A673 (cell line): Measurements from ENCODE around the gene SPAG8. TPM values are rescaled to one million over a fixed set of nuclear protein-coding genes. Genes with fewer than 3 reads are reported as not detected.

Experiments used
- Bru-seq: library from RNA; stranded (reverse); fragments of 400-500 nt; gene quantifications from one replicate; lab custom pipeline; 2021; lab: Mats Ljungman, UMichigan
- BruChase-seq, 2 experiments: library from RNA; stranded (reverse); fragments of 400-500 nt; gene quantifications; one replicate each; lab custom pipeline; 2021; lab: Mats Ljungman, UMichigan
- BruUV-seq: library from RNA; stranded (reverse); fragments of 400-500 nt; replicated peaks from 2 replicates; lab custom pipeline; 2021; lab: Mats Ljungman, UMichigan
- CTCF ChIA-PET: fragments of 300-600 bp; sonication (Branson Sonifier 250); formaldehyde crosslinking; loops from one replicate; lab custom pipeline; 2022; ENCODE audit warnings: antibody characterized with exemption; lab: Charles Lee
- POLR2A ChIA-PET: fragments of 300-600 bp; sonication (Branson Sonifier 250); formaldehyde crosslinking; loops from one replicate; lab custom pipeline; 2022; ENCODE audit warnings: antibody characterized with exemption; ENCODE audit not compliant: low non-redundant PET; lab: Charles Lee
- DNase-seq: peaks from one replicate; pipeline ENCODE4 v3.0.0-alpha.2; 2015; ENCODE audit warnings: low spot score
- H3K27ac ChIP-seq: fragments of 200-600 bp; sonication (generic); 2 replicates; pipeline ENCODE4 v1.5.1; 2016; ENCODE audit warnings: mixed run types, low read depth, mild to moderate bottlenecking, mixed read lengths, antibody characterized with exemption, low read length; ENCODE audit not compliant: poor library complexity, severe bottlenecking
- H3K27me3 ChIP-seq: fragments of 200-600 bp; sonication (generic); replicated peaks from 2 replicates; pipeline ENCODE4 v1.6.1; 2017; ENCODE audit warnings: mixed run types, low read depth, mild to moderate bottlenecking, mixed read lengths, antibody characterized with exemption, low read length; ENCODE audit not compliant: insufficient read depth, poor library complexity
- H3K36me3 ChIP-seq: fragments of 200-600 bp; sonication (generic); 2 replicates; pipeline ENCODE4 v1.6.1; 2016; ENCODE audit warnings: mixed run types, mild to moderate bottlenecking, mixed read lengths, antibody characterized with exemption, low read length; ENCODE audit not compliant: insufficient read depth, poor library complexity, severe bottlenecking
- H3K4me1 ChIP-seq: fragments of 200-600 bp; sonication (generic); 2 replicates; pipeline ENCODE4 v1.6.1; 2017; ENCODE audit warnings: mixed run types, mild to moderate bottlenecking, mixed read lengths, antibody characterized with exemption, low read length; ENCODE audit not compliant: insufficient read depth, poor library complexity, severe bottlenecking
- H3K4me3 ChIP-seq: fragments of 200-600 bp; sonication (generic); 2 replicates; pipeline ENCODE4 v1.5.1; 2016; ENCODE audit warnings: low read depth, mixed run types, mild to moderate bottlenecking, mixed read lengths, low read length; ENCODE audit not compliant: poor library complexity, severe bottlenecking
- H3K9me3 ChIP-seq: fragments of 200-600 bp; sonication (generic); 2 replicates; pipeline ENCODE4 v1.6.1; 2016; ENCODE audit warnings: mixed run types, low read depth, mild to moderate bottlenecking, mixed read lengths, antibody characterized with exemption, low read length; ENCODE audit not compliant: poor library complexity, severe bottlenecking
- CTCF ChIP-seq: fragments of 300-800, 200-600 bp; sonication (generic); conservative IDR thresholded peaks from 2 replicates; pipeline ENCODE4 v1.5.1; 2017; ENCODE audit warnings: low read depth, mild to moderate bottlenecking, antibody characterized with exemption, low read length, moderate library complexity, mixed read lengths
- EZH2 ChIP-seq: fragments of 200-600 bp; sonication (generic); IDR thresholded peaks from 2 replicates; pipeline ENCODE4 v1.6.1; 2017; ENCODE audit warnings: borderline replicate concordance, low read depth, mild to moderate bottlenecking, mixed read lengths, antibody characterized with exemption, low read length; ENCODE audit not compliant: poor library complexity, severe bottlenecking
- intact Hi-C: fragments of 100-400 bp; cut with micrococcal nuclease; formaldehyde crosslinking; loops from one replicate; pipeline ENCODE4 v1.10.0; 2022; ENCODE audit not compliant: unreplicated experiment
- long read RNA-seq: library from polyadenylated mRNA; stranded (forward); transcript quantifications from one replicate; pipeline ENCODE4 v2.0.0, GENCODE V29; 2022
- total RNA-seq: library from RNA; stranded (reverse); gene quantifications from 2 replicates; pipeline ENCODE4 v1.2.3, GENCODE V29; 2021

The SPAG8 gene
- total RNA-seq (1.1 and 1.4 TPM in 2 replicates), Bru-seq, nascent RNA (percentile 37 among the genes with signal in this experiment), BruChase-seq, experiment 1, labeled RNA remaining after a 2-hour chase (percentile 18 among the genes with signal in this experiment), BruChase-seq, experiment 2, labeled RNA remaining after a 6-hour chase (percentile 12 among the genes with signal in this experiment)
- long read RNA-seq, partial matches to known transcripts, result 0 of 1 reads
- long read RNA-seq, other reads (novel, unspliced or antisense), result 0 of 1 reads

DNA sequence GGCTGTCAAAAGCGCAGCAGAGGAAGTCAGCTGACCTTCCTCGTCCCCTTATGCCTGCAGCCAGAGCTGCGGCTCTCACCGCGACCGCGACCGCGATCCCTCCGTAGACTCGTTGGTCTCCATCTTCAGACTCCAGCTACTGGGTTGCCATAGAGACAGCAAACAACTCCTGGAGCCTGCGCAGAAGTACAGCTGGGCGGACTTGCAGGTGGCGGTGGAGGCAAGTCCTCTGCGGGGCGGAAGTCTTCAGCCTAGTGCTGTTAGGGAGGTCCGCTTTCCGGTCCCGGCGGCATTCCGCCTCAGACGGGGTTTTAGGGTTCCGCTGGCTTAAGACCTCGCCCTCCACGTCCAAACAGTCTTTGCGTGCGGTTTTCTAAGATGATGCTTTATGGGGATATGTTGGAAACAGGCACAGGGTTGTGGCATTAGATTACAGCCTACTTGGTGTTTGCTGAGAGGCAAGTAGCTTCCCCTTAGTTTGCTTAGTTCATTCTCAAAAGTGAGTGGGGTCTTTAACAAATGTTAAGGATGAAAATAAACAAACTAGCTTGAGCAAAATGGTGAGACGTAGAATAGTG lies at the start of gene SPAG8:
Gene SPAG8 (minus strand): TSS at position 238 of the 578 bp plus-strand sequence. CDS start 115 bp downstream, at position 123.
- H3K4me1 ChIP-seq, result peaks cover 13% of the 10 kb centered on the region
- TF ChIP-seq EZH2, result no peak
- no peak for TF ChIP-seq CTCF
- POLR2A ChIA-PET, result no interaction called here
- H3K27ac ChIP-seq, result peak within 1 kb of the TSS; percentile 39
- DNase-seq, result peak; percentile 97
- no peaks in the 10 kb centered on the region for H3K36me3 ChIP-seq
- CTCF ChIA-PET, result interaction anchor here (0.7 kb wide), 1 partner anchor 166 kb away, joined by 3 read pairs; no protein-coding TSS in a partner anchor
- no TSS peak for BruUV-seq
- intact Hi-C loops, result loop anchor here (5.0 to 10.0 kb wide), 4 partner anchors 55 to 207 kb away; partner anchors contain the start of genes CCDC107, CREB3, RMRP and TESK1
- H3K9me3 ChIP-seq, result no peaks in the 10 kb centered on the region
- H3K4me3 ChIP-seq, result peak within 1 kb of the TSS; percentile 47
- H3K27me3 ChIP-seq, result no peaks in the 10 kb centered on the region

DNA sequence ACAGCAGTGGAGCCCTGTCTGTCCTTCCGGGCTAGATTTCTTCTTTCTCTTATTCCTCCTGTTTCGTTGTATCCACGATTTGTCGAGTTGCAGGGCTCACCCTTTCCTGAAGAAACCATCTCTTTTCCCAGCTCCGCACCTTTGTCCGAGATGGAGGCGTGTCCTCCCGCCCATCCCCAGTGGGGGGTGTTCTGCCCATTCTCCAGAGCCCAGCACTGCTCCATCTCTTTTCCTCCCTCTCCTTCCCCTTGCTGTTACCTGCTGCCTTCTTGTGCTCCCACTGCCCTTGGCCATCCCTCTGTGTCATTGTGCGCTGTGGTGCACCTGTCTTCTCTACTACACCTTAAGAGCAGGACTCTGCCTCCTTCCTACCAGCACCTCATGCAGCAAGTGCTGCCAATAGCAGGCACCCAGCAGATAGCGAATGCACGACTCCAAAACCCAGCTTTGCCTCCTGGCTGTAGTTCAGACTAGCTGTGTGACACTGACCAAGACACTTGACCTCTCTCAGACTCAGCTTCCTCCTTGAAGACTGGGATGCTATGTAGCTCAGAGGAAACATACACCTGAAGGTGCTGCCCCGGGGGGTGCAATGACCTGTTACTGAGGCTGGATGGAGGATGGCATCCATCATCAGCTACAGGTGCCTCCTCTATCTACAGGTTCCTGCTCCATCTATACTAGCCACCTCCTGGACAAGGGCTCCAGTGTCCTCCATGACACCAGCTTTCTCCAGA lies 49.3 kb upstream of the SPAG8 start:
- H3K27ac ChIP-seq, result no peak overlapping the region
- TF ChIP-seq EZH2, result no peak
- TF ChIP-seq CTCF, result no peak
- POLR2A ChIA-PET, result interaction anchor here (0.5 kb wide), 1 partner anchor 11 kb away, joined by 6 read pairs; no protein-coding TSS in a partner anchor
- H3K9me3 ChIP-seq, result no peaks in the 10 kb centered on the region
- BruUV-seq, result no TSS peak
- H3K36me3 ChIP-seq, result no peaks in the 10 kb centered on the region
- CTCF ChIA-PET, result no interaction called here
- H3K4me3 ChIP-seq, result no peak overlapping the region
- no peak for DNase-seq
- no peaks in the 10 kb centered on the region for H3K4me1 ChIP-seq
- intact Hi-C loops, result no loop called here
- no peaks in the 10 kb centered on the region for H3K27me3 ChIP-seq

DNA sequence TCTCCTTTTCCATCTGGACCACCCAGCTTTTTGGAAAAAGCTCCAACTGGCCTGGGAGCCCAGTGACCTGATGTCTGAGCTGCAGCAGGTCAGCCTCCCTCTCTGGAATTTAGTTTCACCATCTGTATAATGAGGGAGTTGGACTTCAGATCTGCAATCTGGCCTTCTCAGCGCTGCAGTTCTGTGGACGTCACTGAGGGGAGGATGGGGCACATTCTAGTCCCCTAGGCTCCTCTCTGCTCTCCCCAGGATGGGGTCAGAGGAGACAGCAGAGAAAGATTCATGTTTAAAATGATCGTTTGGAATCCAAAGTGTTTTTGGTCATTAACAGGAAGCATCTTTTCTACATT lies 47.9 kb upstream of the SPAG8 start:
- POLR2A ChIA-PET, result no interaction called here
- Histone ChIP-seq H3K27me3 (no peaks in the 10 kb centered on the region), H3K27ac (no peak overlapping the region), H3K4me1 (no peaks in the 10 kb centered on the region), H3K36me3 (no peaks in the 10 kb centered on the region), H3K4me3 (no peak overlapping the region), H3K9me3 (no peaks in the 10 kb centered on the region)
- TF ChIP-seq CTCF, result no peak
- no peak for DNase-seq
- CTCF ChIA-PET, result no interaction called here
- no TSS peak for BruUV-seq
- intact Hi-C loops, result no loop called here
